Fibroblast of skin of left biceps (primary cell): ENCODE data around the gene TUBA3E.
"Not testable (repeated sequence)": the region's sequence is repeated elsewhere in the genome, so short reads cannot be mapped to it uniquely, and the experiment has no call there.

Experiments used
- DNase-seq, 2 experiments: peaks; one replicate each; pipeline ENCODE4 v3.0.0-alpha.2; 2013; ENCODE audit warnings: low read depth in 2 of 2

Gene TUBA3E

GRCh38 chr2:130162486-130162885, 35.8 kb downstream of the TUBA3E start:
- DNase-seq = not testable (repeated sequence)

GRCh38 chr2:130160838-130161705, 37.2 kb downstream of the TUBA3E start:
- DNase-seq = not testable (repeated sequence)

GRCh38 chr2:130160131-130160530, 38.1 kb downstream of the TUBA3E start:
- DNase-seq = no peak

GRCh38 chr2:130159376-130159775, 38.9 kb downstream of the TUBA3E start:
- not testable (repeated sequence) for DNase-seq

GRCh38 chr2:130158631-130159030, 39.6 kb downstream of the TUBA3E start:
- DNase-seq = no peak

GRCh38 chr2:130157825-130158514, 40.3 kb downstream of the TUBA3E start:
- not testable (repeated sequence) for DNase-seq

- DNase-seq = not testable (repeated sequence)
Measured at GRCh38 chr2:130157354-130157753, 40.9 kb downstream of the TUBA3E start.

- DNase-seq = no peak
Measured at GRCh38 chr2:130156624-130157004, 41.6 kb downstream of the TUBA3E start.

- DNase-seq = not testable (repeated sequence)
Measured at GRCh38 chr2:130155956-130156623, 42.1 kb downstream of the TUBA3E start.

- DNase-seq = no peak
Measured at GRCh38 chr2:130154773-130155765, 43.2 kb downstream of the TUBA3E start.

GRCh38 chr2:130154423-130154770, 43.8 kb downstream of the TUBA3E start:
- DNase-seq = not testable (repeated sequence)

- not testable (repeated sequence) for DNase-seq
Measured at GRCh38 chr2:130153721-130154422, 44.4 kb downstream of the TUBA3E start.

GRCh38 chr2:130152816-130153595, 45.2 kb downstream of the TUBA3E start:
- no peak for DNase-seq

- DNase-seq = not testable (repeated sequence)
Measured at GRCh38 chr2:130152136-130152815, 46.0 kb downstream of the TUBA3E start.

- DNase-seq = not testable (repeated sequence)
Measured at GRCh38 chr2:130151145-130151512, 47.1 kb downstream of the TUBA3E start.

- no peak for DNase-seq
Measured at GRCh38 chr2:130150181-130151144, 47.8 kb downstream of the TUBA3E start.

GRCh38 chr2:130148515-130148914, 49.7 kb downstream of the TUBA3E start:
- not testable (repeated sequence) for DNase-seq

- DNase-seq = not testable (repeated sequence)
Measured at GRCh38 chr2:130145006-130145414, 53.2 kb downstream of the TUBA3E start, which contains the start of gene CCDC74B. Gene CCDC74B, minus strand, starts transcription at chr2:130145112. Its CDS starts 116 bp downstream, at chr2:130144996.
